ENCODE results near the gene COTL1.
"Not testable (repeated sequence)": the region's sequence is repeated elsewhere in the genome, so short reads cannot be mapped to it uniquely, and the experiment has no call there.

COTL1 gene

GRCh38 chr16:84559311-84559932 lies 58.5 kb downstream of the COTL1 start:
- no peak overlapping the region for H3K9ac ChIP-seq (ENCODE audit: low read length in 5 of 5)
- H3K27me3 ChIP-seq (ENCODE audit: control insufficient read depth in 5 of 5, insufficient read depth in 4 of 5, low read length in 5 of 5), result peaks cover 0 to 4% (median 0%) of the 10 kb centered on the region in 5 donors
- no peak overlapping the region for H3K4me3 ChIP-seq (ENCODE audit: low read depth in 1 of 5, low read length in 5 of 5)
- H3K36me3 ChIP-seq (ENCODE audit: control insufficient read depth in 5 of 5, insufficient read depth in 5 of 5, low read length in 5 of 5), result peaks cover 0 to 6% (median 0%) of the 10 kb centered on the region in 5 donors
- peaks cover 0 to 6% (median 0%) of the 10 kb centered on the region in 5 donors for H3K4me1 ChIP-seq (ENCODE audit: control insufficient read depth in 5 of 5, insufficient read depth in 5 of 5, low read length in 5 of 5)
- H3K27ac ChIP-seq (ENCODE audit: low read depth, low read length), result no peak overlapping the region
- no peaks in the 10 kb centered on the region for H3K9me3 ChIP-seq (ENCODE audit: control insufficient read depth in 5 of 5, low read length in 5 of 5)

GRCh38 chr16:84558850-84559249 lies 59.0 kb downstream of the COTL1 start:
- not testable (repeated sequence) for H3K4me3 ChIP-seq (ENCODE audit: low read depth in 1 of 5, low read length in 5 of 5); H3K9me3 ChIP-seq (ENCODE audit: control insufficient read depth in 5 of 5, low read length in 5 of 5); H3K27ac ChIP-seq (ENCODE audit: low read depth, low read length); H3K4me1 ChIP-seq (ENCODE audit: control insufficient read depth in 5 of 5, insufficient read depth in 5 of 5, low read length in 5 of 5); H3K27me3 ChIP-seq (ENCODE audit: control insufficient read depth in 5 of 5, insufficient read depth in 4 of 5, low read length in 5 of 5); H3K36me3 ChIP-seq (ENCODE audit: control insufficient read depth in 5 of 5, insufficient read depth in 5 of 5, low read length in 5 of 5); H3K9ac ChIP-seq (ENCODE audit: low read length in 5 of 5)

- H3K4me3 ChIP-seq (ENCODE audit: low read depth in 1 of 5, low read length in 5 of 5), result no peak overlapping the region
- H3K27ac ChIP-seq (ENCODE audit: low read depth, low read length), result no peak overlapping the region
- peaks cover 0 to 4% (median 0%) of the 10 kb centered on the region in 5 donors for H3K27me3 ChIP-seq (ENCODE audit: control insufficient read depth in 5 of 5, insufficient read depth in 4 of 5, low read length in 5 of 5)
- H3K4me1 ChIP-seq (ENCODE audit: control insufficient read depth in 5 of 5, insufficient read depth in 5 of 5, low read length in 5 of 5), result peaks cover 0 to 3% (median 0%) of the 10 kb centered on the region in 5 donors
- H3K36me3 ChIP-seq (ENCODE audit: control insufficient read depth in 5 of 5, insufficient read depth in 5 of 5, low read length in 5 of 5), result no peaks in the 10 kb centered on the region
- H3K9ac ChIP-seq (ENCODE audit: low read length in 5 of 5), result no peak overlapping the region
- H3K9me3 ChIP-seq (ENCODE audit: control insufficient read depth in 5 of 5, low read length in 5 of 5), result no peaks in the 10 kb centered on the region
Measured at GRCh38 chr16:84557504-84557903, 60.4 kb downstream of the COTL1 start.

GRCh38 chr16:84557059-84557458 lies 60.8 kb downstream of the COTL1 start:
- H3K36me3 ChIP-seq (ENCODE audit: control insufficient read depth in 5 of 5, insufficient read depth in 5 of 5, low read length in 5 of 5), result no peaks in the 10 kb centered on the region
- H3K9me3 ChIP-seq (ENCODE audit: control insufficient read depth in 5 of 5, low read length in 5 of 5), result no peaks in the 10 kb centered on the region
- H3K4me1 ChIP-seq (ENCODE audit: control insufficient read depth in 5 of 5, insufficient read depth in 5 of 5, low read length in 5 of 5), result peaks cover 0 to 3% (median 0%) of the 10 kb centered on the region in 5 donors
- no peak overlapping the region for H3K9ac ChIP-seq (ENCODE audit: low read length in 5 of 5)
- H3K27me3 ChIP-seq (ENCODE audit: control insufficient read depth in 5 of 5, insufficient read depth in 4 of 5, low read length in 5 of 5), result peaks cover 0 to 4% (median 0%) of the 10 kb centered on the region in 5 donors
- no peak overlapping the region for H3K27ac ChIP-seq (ENCODE audit: low read depth, low read length)
- H3K4me3 ChIP-seq (ENCODE audit: low read depth in 1 of 5, low read length in 5 of 5), result no peak overlapping the region

GRCh38 chr16:84555418-84556196 lies 62.3 kb downstream of the COTL1 start:
- H3K27me3 ChIP-seq (ENCODE audit: control insufficient read depth in 5 of 5, insufficient read depth in 4 of 5, low read length in 5 of 5), result peaks cover 0 to 4% (median 0%) of the 10 kb centered on the region in 5 donors
- no peaks in the 10 kb centered on the region for H3K9me3 ChIP-seq (ENCODE audit: control insufficient read depth in 5 of 5, low read length in 5 of 5)
- H3K36me3 ChIP-seq (ENCODE audit: control insufficient read depth in 5 of 5, insufficient read depth in 5 of 5, low read length in 5 of 5), result no peaks in the 10 kb centered on the region
- H3K27ac ChIP-seq (ENCODE audit: low read depth, low read length), result no peak overlapping the region
- H3K4me3 ChIP-seq (ENCODE audit: low read depth in 1 of 5, low read length in 5 of 5), result no peak overlapping the region
- no peak overlapping the region for H3K9ac ChIP-seq (ENCODE audit: low read length in 5 of 5)
- H3K4me1 ChIP-seq (ENCODE audit: control insufficient read depth in 5 of 5, insufficient read depth in 5 of 5, low read length in 5 of 5), result peaks cover 0 to 3% (median 0%) of the 10 kb centered on the region in 5 donors

- no peak overlapping the region for H3K27ac ChIP-seq (ENCODE audit: low read depth, low read length)
Measured at GRCh38 chr16:84554627-84555328, 63.1 kb downstream of the COTL1 start.

GRCh38 chr16:84553873-84554399 lies 63.9 kb downstream of the COTL1 start:
- Histone ChIP-seq H3K36me3 (ENCODE audit: control insufficient read depth in 5 of 5, insufficient read depth in 5 of 5, low read length in 5 of 5) (no peaks in the 10 kb centered on the region), H3K27ac (ENCODE audit: low read depth, low read length) (no peak overlapping the region), H3K4me1 (ENCODE audit: control insufficient read depth in 5 of 5, insufficient read depth in 5 of 5, low read length in 5 of 5) (peaks cover 0 to 12% (median 0%) of the 10 kb centered on the region in 5 donors), H3K9me3 (ENCODE audit: control insufficient read depth in 5 of 5, low read length in 5 of 5) (no peaks in the 10 kb centered on the region), H3K27me3 (ENCODE audit: control insufficient read depth in 5 of 5, insufficient read depth in 4 of 5, low read length in 5 of 5) (peaks cover 0 to 4% (median 0%) of the 10 kb centered on the region in 5 donors), H3K9ac (ENCODE audit: low read length in 5 of 5) (no peak overlapping the region), H3K4me3 (ENCODE audit: low read depth in 1 of 5, low read length in 5 of 5) (no peak overlapping the region)

More at GRCh38 chr16:84554627-84555328, 63.1 kb downstream of the COTL1 start:
- Histone ChIP-seq H3K4me1 (ENCODE audit: control insufficient read depth in 5 of 5, insufficient read depth in 5 of 5, low read length in 5 of 5) (peaks cover 0 to 4% (median 0%) of the 10 kb centered on the region in 5 donors), H3K27me3 (ENCODE audit: control insufficient read depth in 5 of 5, insufficient read depth in 4 of 5, low read length in 5 of 5) (peaks cover 0 to 4% (median 0%) of the 10 kb centered on the region in 5 donors), H3K4me3 (ENCODE audit: low read depth in 1 of 5, low read length in 5 of 5) (no peak overlapping the region), H3K9me3 (ENCODE audit: control insufficient read depth in 5 of 5, low read length in 5 of 5) (no peaks in the 10 kb centered on the region), H3K36me3 (ENCODE audit: control insufficient read depth in 5 of 5, insufficient read depth in 5 of 5, low read length in 5 of 5) (no peaks in the 10 kb centered on the region), H3K9ac (ENCODE audit: low read length in 5 of 5) (no peak overlapping the region)

- no peaks in the 10 kb centered on the region for H3K9me3 ChIP-seq (ENCODE audit: control insufficient read depth in 5 of 5, low read length in 5 of 5)
Measured at GRCh38 chr16:84552135-84552534, 65.7 kb downstream of the COTL1 start.

GRCh38 chr16:84550096-84550495 lies 67.8 kb downstream of the COTL1 start:
- Histone ChIP-seq H3K27ac (ENCODE audit: low read depth, low read length) (no peak overlapping the region), H3K9me3 (ENCODE audit: control insufficient read depth in 5 of 5, low read length in 5 of 5) (no peaks in the 10 kb centered on the region), H3K4me3 (ENCODE audit: low read depth in 1 of 5, low read length in 5 of 5) (no peak overlapping the region), H3K9ac (ENCODE audit: low read length in 5 of 5) (no peak overlapping the region), H3K36me3 (ENCODE audit: control insufficient read depth in 5 of 5, insufficient read depth in 5 of 5, low read length in 5 of 5) (no peaks in the 10 kb centered on the region), H3K27me3 (ENCODE audit: control insufficient read depth in 5 of 5, insufficient read depth in 4 of 5, low read length in 5 of 5) (peaks cover 0 to 10% (median 4%) of the 10 kb centered on the region in 5 donors), H3K4me1 (ENCODE audit: control insufficient read depth in 5 of 5, insufficient read depth in 5 of 5, low read length in 5 of 5) (peaks cover 0 to 14% (median 0%) of the 10 kb centered on the region in 5 donors)

More at GRCh38 chr16:84552135-84552534, 65.7 kb downstream of the COTL1 start:
- Histone ChIP-seq H3K27ac (ENCODE audit: low read depth, low read length) (no peak overlapping the region), H3K36me3 (ENCODE audit: control insufficient read depth in 5 of 5, insufficient read depth in 5 of 5, low read length in 5 of 5) (no peaks in the 10 kb centered on the region), H3K9ac (ENCODE audit: low read length in 5 of 5) (no peak overlapping the region), H3K27me3 (ENCODE audit: control insufficient read depth in 5 of 5, insufficient read depth in 4 of 5, low read length in 5 of 5) (peaks cover 0 to 2% (median 0%) of the 10 kb centered on the region in 5 donors), H3K4me1 (ENCODE audit: control insufficient read depth in 5 of 5, insufficient read depth in 5 of 5, low read length in 5 of 5) (peaks cover 0 to 14% (median 0%) of the 10 kb centered on the region in 5 donors), H3K4me3 (ENCODE audit: low read depth in 1 of 5, low read length in 5 of 5) (no peak overlapping the region)
